ENCODE data around the gene RASGRP2.

RASGRP2 gene

DNA sequence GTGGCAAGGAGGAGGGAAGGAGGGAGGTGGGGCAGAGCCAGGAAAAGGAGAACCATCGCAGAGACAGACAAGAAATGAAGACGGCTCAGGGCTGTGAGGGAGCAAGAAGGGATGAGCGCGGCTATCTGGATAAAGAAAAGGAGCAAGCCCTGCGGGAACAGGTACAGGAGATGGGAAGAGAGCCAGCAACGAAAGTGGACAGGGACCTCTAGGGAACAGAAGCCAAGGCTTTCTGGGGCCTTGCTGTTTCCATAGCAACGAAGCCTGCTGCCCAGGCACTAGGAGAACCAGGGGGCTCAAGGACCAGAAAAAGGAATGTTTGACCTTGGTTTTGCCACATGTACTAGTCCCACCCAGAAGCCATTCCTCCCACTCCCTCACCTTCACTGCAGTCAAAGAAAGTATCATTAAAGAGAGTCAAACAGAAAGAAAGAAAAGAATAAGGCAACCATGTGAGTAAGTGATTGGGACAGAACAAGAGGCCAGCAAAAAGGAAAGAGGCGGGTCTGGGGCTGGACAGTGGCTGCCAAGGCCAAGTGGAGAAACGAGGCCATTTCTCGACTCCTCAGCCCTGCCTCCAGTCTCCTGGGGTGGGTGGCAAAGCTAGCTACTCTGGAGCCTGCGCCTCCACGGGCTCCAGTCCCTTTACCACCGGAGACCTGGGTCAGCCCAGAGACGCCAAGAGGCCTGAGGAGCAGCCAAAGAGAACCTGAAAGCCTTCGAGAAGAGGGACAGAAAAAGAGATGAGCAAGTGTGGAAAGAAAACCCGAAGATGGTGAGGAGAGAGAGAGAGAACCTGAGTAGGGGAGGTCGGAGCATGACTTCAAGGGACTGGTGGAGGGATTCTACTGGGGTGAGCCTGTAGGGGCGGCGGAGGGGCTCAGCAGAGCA lies 56.1 kb downstream of the RASGRP2 start:
- H3K4me3 ChIP-seq (ENCODE audit: low read depth, low read length), result no peak overlapping the region; the same call in 1 of the 2 replicates
- no peaks in the 10 kb centered on the region for H3K36me3 ChIP-seq
- no peaks in the 10 kb centered on the region for H3K27me3 ChIP-seq
- DNase-seq, result no peak
- H3K9me3 ChIP-seq, result no peaks in the 10 kb centered on the region
- TF ChIP-seq, protein P1, sequence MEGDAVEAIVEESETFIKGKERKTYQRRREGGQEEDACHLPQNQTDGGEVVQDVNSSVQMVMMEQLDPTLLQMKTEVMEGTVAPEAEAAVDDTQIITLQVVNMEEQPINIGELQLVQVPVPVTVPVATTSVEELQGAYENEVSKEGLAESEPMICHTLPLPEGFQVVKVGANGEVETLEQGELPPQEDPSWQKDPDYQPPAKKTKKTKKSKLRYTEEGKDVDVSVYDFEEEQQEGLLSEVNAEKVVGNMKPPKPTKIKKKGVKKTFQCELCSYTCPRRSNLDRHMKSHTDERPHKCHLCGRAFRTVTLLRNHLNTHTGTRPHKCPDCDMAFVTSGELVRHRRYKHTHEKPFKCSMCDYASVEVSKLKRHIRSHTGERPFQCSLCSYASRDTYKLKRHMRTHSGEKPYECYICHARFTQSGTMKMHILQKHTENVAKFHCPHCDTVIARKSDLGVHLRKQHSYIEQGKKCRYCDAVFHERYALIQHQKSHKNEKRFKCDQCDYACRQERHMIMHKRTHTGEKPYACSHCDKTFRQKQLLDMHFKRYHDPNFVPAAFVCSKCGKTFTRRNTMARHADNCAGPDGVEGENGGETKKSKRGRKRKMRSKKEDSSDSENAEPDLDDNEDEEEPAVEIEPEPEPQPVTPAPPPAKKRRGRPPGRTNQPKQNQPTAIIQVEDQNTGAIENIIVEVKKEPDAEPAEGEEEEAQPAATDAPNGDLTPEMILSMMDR (IDR thresholded peaks at IDR 0.05; ENCODE audit: low read depth, low read length), result no peak
- H3K4me1 ChIP-seq, result no peaks in the 10 kb centered on the region

DNA sequence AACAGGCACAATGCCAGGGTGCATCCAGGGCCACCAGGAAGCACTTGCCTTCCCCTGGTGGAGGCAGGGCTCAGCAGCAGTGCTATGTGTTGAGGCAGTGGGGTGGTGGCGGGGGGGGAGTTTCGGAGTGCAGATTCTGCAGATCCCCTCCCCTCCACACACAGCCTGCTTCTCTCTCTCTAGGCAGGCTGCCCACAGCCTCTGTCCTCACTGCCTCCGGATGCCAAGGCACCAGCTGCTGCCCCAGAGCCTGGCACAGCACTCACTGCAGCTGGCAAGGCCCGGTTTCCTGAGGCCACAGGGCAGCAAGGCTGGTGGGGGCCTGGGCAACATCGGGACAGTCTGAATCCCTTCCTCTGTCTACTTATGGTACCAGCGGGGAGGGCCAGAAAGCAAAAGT lies 56.7 kb downstream of the RASGRP2 start:
- no peaks in the 10 kb centered on the region for H3K4me1 ChIP-seq
- DNase-seq, result no peak
- no peaks in the 10 kb centered on the region for H3K9me3 ChIP-seq
- no peaks in the 10 kb centered on the region for H3K27me3 ChIP-seq
- TF ChIP-seq, protein P1 (IDR thresholded peaks at IDR 0.05; ENCODE audit: low read depth, low read length), result no peak
- H3K36me3 ChIP-seq, result no peaks in the 10 kb centered on the region
- H3K4me3 ChIP-seq (ENCODE audit: low read depth, low read length), result no peak overlapping the region

DNA sequence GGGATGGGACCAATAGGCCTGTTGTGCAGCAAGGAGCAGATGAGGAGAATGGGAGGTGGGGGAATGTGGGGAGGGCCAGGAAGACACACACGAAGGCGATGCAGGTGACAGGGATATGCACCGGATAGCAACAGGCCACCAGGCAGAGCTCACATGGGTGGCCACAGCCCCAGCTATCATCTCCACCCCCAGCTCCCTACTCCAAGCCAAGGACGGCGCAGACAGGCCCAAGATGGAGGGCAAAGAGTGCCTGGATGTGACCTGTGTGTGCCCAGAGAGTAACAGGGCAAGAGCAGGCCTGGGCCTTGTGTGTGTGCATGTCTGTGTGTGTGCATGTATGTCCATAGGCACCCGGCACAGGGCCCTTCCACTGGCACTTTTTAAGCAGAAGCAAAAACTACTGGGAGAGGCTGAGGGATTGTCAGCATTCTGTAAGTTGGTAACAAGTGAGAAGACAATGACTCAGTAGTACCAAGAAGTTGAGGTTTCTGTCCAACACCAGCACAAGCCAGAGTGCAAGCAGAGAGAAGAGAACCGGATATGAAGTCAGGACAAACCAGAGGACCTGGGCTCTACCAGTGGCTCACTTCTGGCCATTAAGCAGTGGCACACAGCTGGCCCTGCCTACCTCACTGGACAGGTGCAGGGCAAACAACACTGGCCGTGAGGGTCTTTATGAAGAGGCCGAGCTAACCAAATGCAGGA lies 57.3 kb downstream of the RASGRP2 start:
- H3K4me1 ChIP-seq, result no peaks in the 10 kb centered on the region
- DNase-seq, result no peak
- no peaks in the 10 kb centered on the region for H3K36me3 ChIP-seq
- H3K27me3 ChIP-seq, result no peaks in the 10 kb centered on the region
- H3K4me3 ChIP-seq (ENCODE audit: low read depth, low read length), result no peak overlapping the region
- no peaks in the 10 kb centered on the region for H3K9me3 ChIP-seq
- TF ChIP-seq, protein P1 (IDR thresholded peaks at IDR 0.05; ENCODE audit: low read depth, low read length), result no peak

DNA sequence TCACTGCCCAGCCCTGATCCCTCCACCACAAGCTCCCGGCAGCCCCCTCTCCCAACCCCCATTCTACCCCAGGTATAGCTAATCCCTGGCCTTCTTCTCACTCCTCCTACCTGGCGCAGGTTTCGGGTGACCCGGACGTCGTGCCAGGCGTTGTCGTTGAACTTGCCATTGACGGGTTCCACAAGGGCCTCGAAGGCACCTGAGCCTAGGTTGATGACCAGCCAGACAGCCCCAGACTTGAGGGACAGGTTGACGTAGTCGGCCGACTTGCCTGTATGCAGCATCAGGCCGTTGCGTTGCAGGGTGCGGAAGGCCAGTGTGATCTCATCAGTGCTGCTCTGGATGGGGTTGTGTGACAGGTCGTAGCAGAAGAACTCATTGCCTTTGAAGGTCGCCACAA lies 58.4 kb downstream of the RASGRP2 start:
- H3K27me3 ChIP-seq, result no peaks in the 10 kb centered on the region
- no peak for DNase-seq

DNA sequence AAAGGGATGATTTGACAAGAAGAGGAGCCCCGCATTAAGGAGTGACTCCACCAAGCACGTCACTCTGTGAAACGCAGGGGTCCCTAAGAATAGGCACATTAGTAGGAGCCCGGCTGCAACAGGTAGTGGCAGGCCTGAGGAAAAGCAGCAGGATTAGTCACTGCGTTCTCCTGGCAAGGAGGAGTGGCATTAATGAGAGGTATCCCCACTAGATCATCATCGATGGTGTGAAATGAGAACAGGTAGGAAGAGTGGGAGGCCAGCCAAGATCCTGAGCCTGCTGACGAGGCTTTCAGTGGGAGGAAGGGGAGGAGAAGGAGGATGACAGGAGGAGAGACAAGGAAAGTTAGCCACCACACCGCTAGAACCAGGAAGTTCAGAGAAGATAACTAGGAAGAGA lies 59.6 kb downstream of the RASGRP2 start:
- no peaks in the 10 kb centered on the region for H3K27me3 ChIP-seq
- no peak for DNase-seq
- TF ChIP-seq, protein P1 (IDR thresholded peaks at IDR 0.05; ENCODE audit: low read depth, low read length), result no peak
- H3K4me1 ChIP-seq, result no peaks in the 10 kb centered on the region
- no peaks in the 10 kb centered on the region for H3K36me3 ChIP-seq
- H3K4me3 ChIP-seq (ENCODE audit: low read depth, low read length), result no peak overlapping the region
- no peaks in the 10 kb centered on the region for H3K9me3 ChIP-seq

More for the DNA sequence above, 58.4 kb downstream of the RASGRP2 start:
- Histone ChIP-seq H3K36me3 (no peaks in the 10 kb centered on the region), H3K9me3 (no peaks in the 10 kb centered on the region), H3K4me3 (ENCODE audit: low read depth, low read length) (no peak overlapping the region), H3K4me1 (no peaks in the 10 kb centered on the region)
- TF ChIP-seq, protein P1 (IDR thresholded peaks at IDR 0.05; ENCODE audit: low read depth, low read length), result no peak

DNA sequence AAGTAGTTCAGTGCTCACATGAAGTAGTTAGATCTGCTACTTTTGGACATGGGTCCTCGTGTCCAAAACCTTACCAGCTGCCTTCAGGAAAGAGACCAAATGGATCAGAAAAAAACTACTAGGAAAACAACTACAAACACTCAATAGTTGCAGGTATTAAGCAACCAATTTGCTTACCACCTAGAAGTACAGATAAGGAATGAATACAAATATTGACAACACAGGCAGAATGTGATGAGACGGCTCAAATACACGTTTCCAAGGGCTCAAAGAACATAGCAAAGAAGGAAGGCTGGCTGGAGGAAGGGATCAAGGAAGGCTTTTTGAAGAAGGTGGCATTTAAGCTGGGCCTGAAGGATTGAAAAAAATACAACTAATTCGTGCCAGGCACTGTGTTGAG lies 62.8 kb downstream of the RASGRP2 start:
- DNase-seq, result no peak
- TF ChIP-seq, protein P1 (IDR thresholded peaks at IDR 0.05; ENCODE audit: low read depth, low read length), result no peak
- H3K4me3 ChIP-seq (ENCODE audit: low read depth, low read length), result no peak overlapping the region
- H3K36me3 ChIP-seq, result no peaks in the 10 kb centered on the region
- H3K27me3 ChIP-seq, result no peaks in the 10 kb centered on the region
- H3K9me3 ChIP-seq, result no peaks in the 10 kb centered on the region
- H3K4me1 ChIP-seq, result peaks cover 3% of the 10 kb centered on the region

Data from BE2C (cell line).